ENCODE data around the gene XAB2.

DNA sequence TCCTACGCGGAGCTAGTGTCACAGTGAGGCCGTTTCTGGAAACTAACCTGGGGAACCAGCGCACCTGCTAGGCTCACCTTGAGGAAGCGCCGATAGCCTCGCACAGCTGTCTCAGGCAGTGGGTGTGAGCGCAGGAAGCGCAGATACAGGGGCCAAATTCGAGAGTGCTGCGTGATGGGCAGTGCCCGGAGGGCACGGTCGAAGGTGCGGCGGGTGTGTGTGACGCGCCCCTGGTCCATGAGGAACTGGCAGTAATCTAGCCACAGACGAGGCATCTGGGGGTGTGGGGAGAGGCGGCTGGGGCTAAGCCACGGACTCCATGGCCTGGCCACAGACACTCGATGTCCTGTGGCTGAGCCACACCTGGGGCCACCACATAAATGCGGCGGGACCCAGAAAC is 2.2 kb downstream of the XAB2 start:
- TF ChIP-seq, protein P1, sequence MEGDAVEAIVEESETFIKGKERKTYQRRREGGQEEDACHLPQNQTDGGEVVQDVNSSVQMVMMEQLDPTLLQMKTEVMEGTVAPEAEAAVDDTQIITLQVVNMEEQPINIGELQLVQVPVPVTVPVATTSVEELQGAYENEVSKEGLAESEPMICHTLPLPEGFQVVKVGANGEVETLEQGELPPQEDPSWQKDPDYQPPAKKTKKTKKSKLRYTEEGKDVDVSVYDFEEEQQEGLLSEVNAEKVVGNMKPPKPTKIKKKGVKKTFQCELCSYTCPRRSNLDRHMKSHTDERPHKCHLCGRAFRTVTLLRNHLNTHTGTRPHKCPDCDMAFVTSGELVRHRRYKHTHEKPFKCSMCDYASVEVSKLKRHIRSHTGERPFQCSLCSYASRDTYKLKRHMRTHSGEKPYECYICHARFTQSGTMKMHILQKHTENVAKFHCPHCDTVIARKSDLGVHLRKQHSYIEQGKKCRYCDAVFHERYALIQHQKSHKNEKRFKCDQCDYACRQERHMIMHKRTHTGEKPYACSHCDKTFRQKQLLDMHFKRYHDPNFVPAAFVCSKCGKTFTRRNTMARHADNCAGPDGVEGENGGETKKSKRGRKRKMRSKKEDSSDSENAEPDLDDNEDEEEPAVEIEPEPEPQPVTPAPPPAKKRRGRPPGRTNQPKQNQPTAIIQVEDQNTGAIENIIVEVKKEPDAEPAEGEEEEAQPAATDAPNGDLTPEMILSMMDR (IDR thresholded peaks at IDR 0.05) = no peak
- TF ChIP-seq POLR2A (IDR thresholded peaks at IDR 0.05) = no peak
